NCI-H748 (cell line): ENCODE measurements around the gene KRTAP1-3.
A peak's percentile ranks its signal among the peaks of the same experiment; 100 is the strongest.

ENCODE experiments used
- DNase-seq: peaks from one replicate; lab custom pipeline; 2025; ENCODE audit not compliant: unreplicated experiment; lab: John Stamatoyannopoulos, UW

KRTAP1-3 gene

DNA sequence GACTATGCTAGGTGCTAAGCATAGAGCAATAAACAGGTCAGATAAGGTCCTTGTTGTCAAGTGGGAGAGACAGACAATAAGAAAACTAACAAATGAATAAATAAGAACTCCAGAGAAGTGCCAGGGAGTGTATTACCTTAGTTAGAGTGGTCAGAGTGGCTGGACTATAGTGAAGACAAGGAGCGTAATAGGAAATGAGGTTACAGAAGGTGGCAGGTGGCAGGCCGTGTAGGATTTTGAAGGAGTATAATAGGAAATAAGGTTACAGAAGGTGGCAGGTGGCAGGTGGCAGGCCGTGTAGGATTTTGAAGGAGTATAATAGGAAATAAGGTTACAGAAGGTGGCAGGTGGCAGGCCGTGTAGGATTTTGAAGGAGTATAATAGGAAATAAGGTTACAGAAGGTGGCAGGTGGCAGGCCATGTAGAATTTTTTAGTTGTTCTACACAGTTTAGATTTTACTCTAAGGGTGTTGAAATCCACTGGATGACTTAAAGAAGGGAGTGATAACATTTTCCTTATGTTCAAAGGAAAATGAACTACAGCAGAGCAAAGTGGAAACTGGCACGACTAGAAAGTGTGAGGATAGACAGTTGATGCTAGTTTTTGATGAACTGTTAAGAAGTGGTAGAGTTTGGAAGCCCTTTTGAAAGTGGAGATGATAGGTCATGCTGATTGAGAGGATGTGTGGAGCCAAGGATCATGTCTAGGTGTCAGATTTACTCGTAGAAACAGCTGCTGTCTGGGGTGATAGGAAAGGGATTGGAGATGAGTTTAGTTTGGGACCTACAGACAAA lies 22.2 kb downstream of the KRTAP1-3 start:
- peak; percentile 43 for DNase-seq

DNA sequence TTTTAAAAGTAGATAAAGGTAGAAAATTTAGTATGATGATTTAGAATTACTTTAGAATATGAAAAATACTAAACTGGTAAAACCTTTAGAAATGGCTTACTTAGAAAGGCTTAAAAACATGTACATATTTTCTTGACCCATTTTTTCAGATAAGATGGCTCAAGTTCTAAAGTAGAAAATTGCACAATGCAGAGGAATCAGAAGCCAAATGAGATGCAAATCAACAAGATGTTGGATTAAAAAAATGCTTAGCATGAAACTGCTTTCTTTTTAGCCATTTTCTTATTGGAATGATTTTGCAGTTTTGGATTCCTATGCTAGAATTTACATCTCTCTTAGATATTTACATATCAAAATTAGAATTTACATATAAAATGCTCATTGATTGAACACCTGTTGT lies 24.2 kb downstream of the KRTAP1-3 start:
- no peak for DNase-seq

DNA sequence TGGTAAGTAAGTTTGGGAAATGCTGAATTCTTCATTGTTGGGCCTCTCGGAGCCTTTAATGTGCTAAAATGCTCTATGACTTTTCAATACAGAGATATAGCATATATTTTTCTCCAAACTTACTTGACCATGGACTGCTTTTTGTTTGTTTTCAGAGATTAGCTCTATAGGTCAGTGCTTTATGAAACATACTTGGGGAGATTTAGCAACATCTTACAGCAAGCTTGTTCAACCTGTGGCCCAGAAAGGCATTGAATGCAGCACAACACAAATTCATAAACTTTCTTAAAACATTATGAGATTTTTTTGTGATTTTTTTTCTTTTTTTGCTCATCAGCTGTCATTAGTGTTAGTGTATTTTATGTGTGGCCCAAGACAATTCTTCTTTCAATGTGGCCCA lies 24.7 kb downstream of the KRTAP1-3 start:
- no peak for DNase-seq

DNA sequence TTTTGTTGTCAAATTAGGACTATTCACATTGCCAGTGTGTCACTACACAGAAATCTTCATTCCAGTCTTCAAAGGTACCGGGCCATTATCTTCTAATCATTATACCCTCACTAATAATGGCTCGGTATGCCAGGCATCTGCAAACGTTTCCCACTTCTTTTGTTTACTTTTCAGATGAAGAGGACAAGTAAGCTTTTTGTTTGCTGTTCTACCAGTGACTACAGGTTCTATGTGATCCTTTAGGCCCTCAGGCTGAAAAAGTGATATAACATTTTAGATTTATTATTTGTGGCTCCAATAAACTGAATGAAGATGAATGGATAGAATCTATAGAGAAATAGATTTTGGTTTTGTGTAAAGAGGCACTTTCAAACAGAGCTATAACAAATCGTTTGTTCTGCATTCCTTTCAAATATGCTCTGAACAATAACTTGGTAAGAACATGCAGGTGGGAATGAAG lies 25.3 kb downstream of the KRTAP1-3 start:
- DNase-seq, result peak; percentile 53

DNA sequence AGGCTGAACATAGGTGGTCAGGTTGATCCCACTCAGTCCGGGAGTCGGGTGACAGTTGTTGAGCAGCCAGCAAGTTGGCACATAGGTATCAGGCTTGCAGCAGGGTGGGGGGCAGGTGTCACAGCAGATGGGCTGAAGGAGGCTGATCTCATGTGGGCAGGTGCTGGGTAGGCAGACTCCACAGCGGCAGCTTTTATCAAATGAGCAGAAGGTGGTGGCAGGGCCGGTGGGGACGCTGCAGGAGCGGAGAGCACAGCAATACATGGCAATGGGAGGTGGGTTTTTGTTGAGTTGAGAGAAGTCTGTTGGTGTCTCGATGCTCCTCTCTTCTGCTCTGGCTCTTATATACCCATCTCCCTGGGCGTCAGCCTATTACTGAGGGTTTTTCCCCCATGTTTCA lies 25.9 kb downstream of the KRTAP1-3 start, which contains the start of gene KRTAP3-1:
Gene KRTAP3-1, minus strand, starts transcription at position 318 of the 400 bp plus-strand sequence. Its CDS starts 54 bp downstream, at position 264.
- DNase-seq, result peak; percentile 56

DNA sequence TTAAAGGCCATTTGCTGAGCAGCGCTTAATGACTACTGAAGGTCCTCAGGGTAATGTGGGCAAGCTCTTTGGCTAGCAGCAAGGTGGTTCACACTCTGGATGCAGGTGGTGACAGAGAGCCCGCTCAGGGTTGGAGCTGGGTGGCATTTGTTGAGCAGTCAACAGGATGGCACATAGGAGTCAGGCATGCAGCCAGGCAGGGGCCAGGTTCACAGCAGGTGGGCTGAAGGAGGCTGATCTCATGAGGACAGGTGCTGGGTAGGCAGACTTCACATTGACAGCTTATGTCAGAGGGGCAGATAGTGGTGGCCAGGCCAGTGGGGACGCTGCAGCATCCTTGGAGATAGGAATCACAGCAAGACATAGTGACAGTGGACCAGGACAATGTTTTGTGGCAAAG lies 30.3 kb downstream of the KRTAP1-3 start:
- peak; percentile 12 for DNase-seq

DNA sequence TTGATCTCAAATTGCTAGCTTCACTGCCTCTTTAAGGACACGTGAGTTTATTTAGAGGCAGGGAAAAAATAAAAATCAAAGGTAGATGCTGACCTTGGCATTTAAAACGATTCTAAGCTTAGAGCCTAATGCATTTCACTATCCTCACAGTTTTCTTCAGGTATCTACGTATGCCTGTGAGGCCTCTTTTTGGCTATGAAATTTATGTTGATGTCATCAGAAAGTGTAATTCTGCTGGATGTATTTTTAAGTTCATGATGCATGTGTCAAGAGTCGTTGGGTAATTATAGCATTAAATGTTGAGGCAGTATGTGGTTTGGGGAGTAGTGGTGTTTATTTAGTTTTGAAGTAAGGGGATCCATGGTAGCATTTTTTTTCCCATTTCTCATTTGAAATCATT lies 30.7 kb downstream of the KRTAP1-3 start:
- no peak for DNase-seq

DNA sequence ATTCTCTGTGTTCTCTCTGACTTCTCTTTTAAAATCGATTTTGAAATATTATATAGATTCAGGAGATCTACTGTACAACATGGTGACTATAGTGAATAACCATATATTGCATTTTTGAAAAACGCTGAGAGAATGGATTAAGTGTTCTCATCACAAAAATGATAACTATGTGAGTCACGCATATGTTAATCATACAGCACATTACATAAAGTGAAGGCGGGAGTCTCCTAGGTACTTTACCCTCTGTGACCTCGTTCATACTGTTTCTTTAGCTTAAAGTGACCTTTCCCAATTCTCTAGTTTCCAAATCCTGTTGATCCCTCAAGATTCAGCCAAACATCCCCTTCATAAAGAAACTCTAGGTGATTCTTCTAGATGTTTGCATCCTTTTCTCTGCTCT lies 31.9 kb downstream of the KRTAP1-3 start:
- DNase-seq, result no peak

DNA sequence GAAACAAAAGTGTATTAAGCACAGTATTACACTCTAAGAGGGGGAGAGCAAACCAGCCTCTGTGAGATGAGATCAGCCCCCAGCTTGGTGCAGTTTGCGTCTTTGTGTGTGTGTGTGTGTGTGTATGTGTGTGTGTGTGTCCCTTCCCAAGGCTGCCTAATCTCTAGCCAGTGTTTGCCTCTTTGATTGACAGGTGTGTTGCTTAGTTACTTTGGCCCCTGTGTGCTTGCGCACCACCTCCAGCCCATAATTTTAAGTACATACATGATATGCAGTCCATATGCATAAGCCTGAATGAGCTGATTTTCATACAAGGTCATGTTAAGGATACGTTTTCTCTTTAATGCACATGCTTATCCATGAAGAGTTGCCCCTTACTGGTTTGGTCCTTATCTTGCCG lies 32.9 kb downstream of the KRTAP1-3 start:
- no peak for DNase-seq

DNA sequence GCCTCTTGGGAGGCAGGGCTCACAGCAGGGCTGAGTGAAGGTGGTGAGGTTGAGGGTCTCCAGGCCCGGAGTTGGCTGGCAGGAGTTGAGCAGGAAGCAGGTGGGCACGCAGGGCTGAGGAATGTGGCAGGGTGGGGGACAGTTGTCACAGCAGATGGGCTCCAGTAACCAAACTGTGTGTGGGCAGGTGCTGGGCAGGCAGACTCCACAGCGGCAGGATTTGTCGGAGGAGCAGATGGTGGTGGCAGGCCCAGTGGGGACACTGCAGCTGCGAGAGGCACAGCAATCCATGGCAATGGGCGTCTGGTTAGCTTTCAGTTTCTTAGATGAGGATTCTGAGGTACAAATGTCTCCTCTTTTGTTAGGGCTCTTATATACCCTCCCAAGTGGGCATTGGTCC lies 35.1 kb downstream of the KRTAP1-3 start, which contains the start of gene KRTAP3-2:
Gene KRTAP3-2, minus strand, starts transcription at position 344 of the 400 bp plus-strand sequence. Its CDS starts 53 bp downstream, at position 291.
- peak; percentile 44 for DNase-seq

DNA sequence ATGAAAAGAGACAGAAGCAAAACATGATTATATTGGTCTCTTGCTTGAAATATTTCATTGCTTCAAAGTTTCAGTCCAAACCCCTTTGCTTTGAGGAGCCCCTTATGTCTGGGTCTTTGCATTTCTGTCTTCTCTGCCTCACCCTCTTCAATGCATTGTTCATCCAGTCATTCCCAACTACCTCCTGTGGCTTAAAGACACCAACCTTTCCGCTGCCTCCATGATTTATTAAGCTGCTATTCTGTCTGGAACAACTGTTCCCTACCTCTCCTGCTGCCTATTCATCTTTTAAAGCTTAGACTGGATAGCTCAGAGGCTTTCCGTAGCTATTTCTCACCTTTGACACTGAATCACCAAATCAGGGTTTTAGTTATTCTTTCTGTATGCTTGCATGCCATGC lies 37.3 kb downstream of the KRTAP1-3 start:
- no peak for DNase-seq

DNA sequence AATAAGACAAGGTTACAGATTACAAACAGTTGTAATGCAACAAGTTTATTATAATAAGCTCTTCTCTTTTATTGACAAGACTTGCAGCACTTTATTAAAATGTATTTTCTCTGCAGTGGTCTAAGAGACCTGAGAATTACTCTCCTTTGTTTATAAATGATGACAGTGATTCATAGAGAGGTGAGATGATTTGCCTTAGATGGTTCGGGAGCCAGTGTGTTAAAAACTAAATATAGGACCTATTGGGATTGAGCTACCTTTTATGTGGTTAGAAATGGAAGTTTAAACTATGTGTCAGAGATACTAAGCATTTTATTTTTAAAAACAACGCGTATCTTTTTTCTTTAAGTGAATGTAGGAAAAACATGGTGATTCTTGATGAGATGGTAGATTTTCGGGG lies 37.8 kb downstream of the KRTAP1-3 start:
- no peak for DNase-seq

DNA sequence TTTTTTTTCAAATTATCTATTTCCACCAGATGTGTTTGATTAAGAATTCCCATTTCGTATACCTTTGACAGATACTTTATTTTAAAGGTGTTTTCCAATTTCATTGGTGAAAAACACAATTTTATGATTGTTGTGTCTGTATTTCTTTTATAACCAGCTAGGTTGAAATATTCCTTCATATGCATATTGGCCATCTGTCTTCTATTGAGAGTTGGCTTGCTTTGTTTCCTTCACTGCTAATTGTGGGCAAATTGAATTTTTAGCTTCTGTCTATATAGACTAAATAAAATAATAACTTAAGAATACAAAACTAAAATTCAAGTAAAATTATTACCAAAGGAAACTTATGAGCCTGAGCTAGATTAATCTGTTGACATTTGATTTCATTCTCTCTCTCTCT lies 39.6 kb downstream of the KRTAP1-3 start:
- no peak for DNase-seq

DNA sequence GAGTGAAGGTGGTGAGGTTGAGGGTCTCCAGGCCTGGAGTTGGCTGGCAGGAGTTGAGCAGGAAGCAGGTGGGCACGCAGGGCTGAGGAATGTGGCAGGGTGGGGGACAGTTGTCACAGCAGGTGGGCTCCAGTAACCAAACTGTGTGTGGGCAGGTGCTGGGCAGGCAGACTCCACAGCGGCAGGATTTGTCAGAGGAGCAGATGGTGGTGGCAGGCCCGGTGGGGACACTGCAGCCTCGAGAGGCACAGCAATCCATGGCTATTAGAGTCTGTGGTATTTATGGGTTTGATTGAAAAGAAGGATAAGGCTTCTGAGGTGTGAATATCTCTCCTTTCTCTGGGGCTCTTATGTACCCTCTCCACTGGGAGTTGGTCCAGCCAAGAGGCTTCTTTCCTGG lies 40.8 kb downstream of the KRTAP1-3 start, which contains the start of gene KRTAP3-3:
Gene KRTAP3-3, minus strand, starts transcription at position 326 of the 400 bp plus-strand sequence. Its CDS starts 67 bp downstream, at position 259.
- DNase-seq, result peak; percentile 86

DNA sequence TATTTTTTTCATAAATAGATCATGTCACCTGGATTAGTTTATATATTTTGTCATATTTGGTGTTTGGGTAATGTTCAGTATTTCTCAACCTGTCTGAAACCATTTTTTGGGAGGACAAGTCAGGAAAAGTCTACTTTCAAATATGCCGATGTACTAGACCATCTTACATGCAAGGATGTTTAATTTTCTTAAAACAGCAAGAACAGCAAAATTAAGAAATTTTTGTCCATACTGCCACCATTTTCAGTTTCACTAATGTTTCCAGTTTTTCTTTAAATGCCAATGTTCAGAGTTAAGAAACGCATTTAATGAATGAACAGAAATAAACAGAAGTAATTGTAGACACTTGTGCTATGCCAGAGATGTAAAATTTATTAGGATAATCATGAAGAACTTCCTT lies 41.6 kb downstream of the KRTAP1-3 start:
- DNase-seq, result no peak

DNA sequence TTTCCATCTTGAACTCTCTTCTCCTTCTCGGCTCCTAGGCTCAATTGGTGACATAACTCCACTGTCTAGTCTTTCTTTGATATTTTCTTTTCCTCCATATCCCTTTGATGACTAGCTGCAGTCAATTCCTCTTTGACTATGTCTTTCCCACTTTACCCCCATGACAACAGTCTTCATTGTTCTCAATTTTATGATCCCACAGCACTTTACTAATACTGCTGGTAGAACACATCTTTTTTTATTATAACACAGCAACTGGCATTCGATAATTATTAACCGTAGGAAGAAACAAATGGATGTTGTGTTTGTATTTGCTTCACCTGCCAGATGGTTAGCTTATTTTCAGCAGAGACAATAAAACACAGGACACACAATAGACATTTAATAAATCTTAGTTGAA lies 42.0 kb downstream of the KRTAP1-3 start:
- DNase-seq, result peak; percentile 60

DNA sequence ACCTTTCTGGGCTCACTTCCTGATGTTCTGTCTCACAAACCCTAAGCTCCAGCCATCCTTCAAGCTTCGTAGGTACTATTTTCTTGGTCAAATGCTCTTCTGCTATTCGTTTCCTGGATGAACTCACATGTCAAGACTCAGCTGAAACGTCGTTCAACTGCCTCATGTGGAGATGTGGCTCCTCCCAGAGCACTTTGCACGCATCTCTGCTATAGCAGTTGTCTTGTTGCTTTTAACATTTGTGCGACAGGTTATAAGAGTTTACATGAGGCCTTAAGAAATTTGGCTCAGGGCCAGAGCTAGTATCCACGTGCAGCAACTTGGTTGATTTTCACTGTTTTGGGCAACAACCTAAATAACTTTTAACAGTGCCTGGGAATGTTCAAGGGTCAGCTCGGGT lies 47.8 kb downstream of the KRTAP1-3 start:
- DNase-seq, result no peak

DNA sequence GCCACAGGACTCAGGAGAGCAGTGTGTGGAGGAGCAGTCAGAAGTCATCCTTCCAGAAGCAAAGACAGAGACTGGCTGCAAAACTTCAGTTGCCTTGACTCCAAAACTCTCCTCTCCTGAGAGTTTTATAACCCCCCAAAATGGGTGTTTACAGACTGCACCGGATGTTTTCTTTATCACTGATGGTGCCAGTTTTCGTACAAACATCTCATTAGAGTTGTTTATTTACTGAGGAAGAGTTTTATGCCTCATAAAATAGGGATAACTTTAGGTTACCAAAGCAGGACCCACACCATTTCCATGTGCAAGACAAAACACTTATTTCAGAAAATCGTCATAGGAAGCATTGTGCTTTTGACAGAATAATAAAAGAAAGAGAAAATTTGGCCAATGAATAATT lies 50.4 kb downstream of the KRTAP1-3 start, which contains the start of gene KRT40:
Gene KRT40, minus strand, starts transcription at position 101 of the 400 bp plus-strand sequence. Its CDS starts 53 bp downstream, at position 48.
- DNase-seq, result no peak
